ENCODE data around the gene BRWD1. TPM values are rescaled to one million over a fixed set of nuclear protein-coding genes. Genes with fewer than 3 reads are reported as not detected.

Gene BRWD1
- total RNA-seq, 3 donors from 2014 or later = 65.4 to 128 (median 105) TPM

- Histone ChIP-seq H3K4me1 (peaks cover 0 to 3% of the 10 kb centered on the region in 2 donors), H3K4me3 (peak overlapping the region; percentile 84 to 96 (median 86)), H3K9me3 (no peaks in the 10 kb centered on the region), H3K27ac (peak overlapping the region; percentile 95 to 96), H3K27me3 (no peaks in the 10 kb centered on the region), H3K36me3 (no peaks in the 10 kb centered on the region)
- no peak for TF ChIP-seq CTCF (IDR thresholded peaks at IDR 0.05)
- TF ChIP-seq POLR2A (IDR thresholded peaks at IDR 0.05) = no peak
- TF ChIP-seq POLR2AphosphoS5 (IDR thresholded peaks at IDR 0.05) = no peak
- intact Hi-C loops (cut with DNase I; ENCODE audit: low total_unique reads) = no loop called here
- no peak for DNase-seq (ENCODE audit: low spot score in 2 of 2)
Measured at GRCh38 chr21:39314143-39315027, 953 bp upstream of the BRWD1 start.

- H3K4me3 ChIP-seq = peak overlapping the region; percentile 84 to 96 (median 86)
- no peaks in the 10 kb centered on the region for H3K27me3 ChIP-seq
- no peaks in the 10 kb centered on the region for H3K36me3 ChIP-seq
- TF ChIP-seq POLR2AphosphoS5 (IDR thresholded peaks at IDR 0.05) (no peak), POLR2A (IDR thresholded peaks at IDR 0.05) (no peak), CTCF (IDR thresholded peaks at IDR 0.05) (no peak)
- peak in 1 of 2 donors; percentile 28 for DNase-seq (ENCODE audit: low spot score in 2 of 2)
- no peaks in the 10 kb centered on the region for H3K9me3 ChIP-seq
- H3K27ac ChIP-seq = peak overlapping the region; percentile 95 to 96
- intact Hi-C loops (cut with DNase I; ENCODE audit: low total_unique reads) = no loop called here
- H3K4me1 ChIP-seq = peaks cover 0 to 3% of the 10 kb centered on the region in 2 donors
Measured at GRCh38 chr21:39313042-39313570, 326 bp downstream of the BRWD1 start.

- Histone ChIP-seq H3K9me3 (no peaks in the 10 kb centered on the region), H3K4me1 (peaks cover 0 to 3% of the 10 kb centered on the region in 2 donors), H3K27me3 (no peaks in the 10 kb centered on the region), H3K36me3 (no peaks in the 10 kb centered on the region), H3K27ac (peak overlapping the region; percentile 95 to 96), H3K4me3 (peak overlapping the region; percentile 84 to 96 (median 86))
- DNase-seq (ENCODE audit: low spot score in 2 of 2) = peak; percentile 89 to 91
- intact Hi-C loops (cut with DNase I; ENCODE audit: low total_unique reads) = no loop called here
- TF ChIP-seq POLR2A (IDR thresholded peaks at IDR 0.05) (no peak), CTCF (IDR thresholded peaks at IDR 0.05) (no peak), POLR2AphosphoS5 (IDR thresholded peaks at IDR 0.05) (no peak)
Measured at GRCh38 chr21:39312112-39313041, 1.1 kb downstream of the BRWD1 start.

GRCh38 chr21:39311164-39311563, 2.3 kb downstream of the BRWD1 start:
- no peak for TF ChIP-seq CTCF (IDR thresholded peaks at IDR 0.05)
- intact Hi-C loops (cut with DNase I; ENCODE audit: low total_unique reads) = no loop called here
- Histone ChIP-seq H3K4me3 (no peak overlapping the region), H3K9me3 (no peaks in the 10 kb centered on the region), H3K27ac (no peak overlapping the region), H3K27me3 (no peaks in the 10 kb centered on the region), H3K4me1 (peaks cover 0 to 3% of the 10 kb centered on the region in 2 donors), H3K36me3 (no peaks in the 10 kb centered on the region)
- no peak for DNase-seq (ENCODE audit: low spot score in 2 of 2)
